CD4-positive, alpha-beta T cell treated with Interleukin-15 for 4 hours (primary cell): ENCODE data around the gene NFKB2.

Experiments used
- DNase-seq: peaks from one replicate; pipeline ENCODE4 v3.0.0-alpha.2; 2020; ENCODE audit warnings: low spot score

Gene NFKB2

DNA sequence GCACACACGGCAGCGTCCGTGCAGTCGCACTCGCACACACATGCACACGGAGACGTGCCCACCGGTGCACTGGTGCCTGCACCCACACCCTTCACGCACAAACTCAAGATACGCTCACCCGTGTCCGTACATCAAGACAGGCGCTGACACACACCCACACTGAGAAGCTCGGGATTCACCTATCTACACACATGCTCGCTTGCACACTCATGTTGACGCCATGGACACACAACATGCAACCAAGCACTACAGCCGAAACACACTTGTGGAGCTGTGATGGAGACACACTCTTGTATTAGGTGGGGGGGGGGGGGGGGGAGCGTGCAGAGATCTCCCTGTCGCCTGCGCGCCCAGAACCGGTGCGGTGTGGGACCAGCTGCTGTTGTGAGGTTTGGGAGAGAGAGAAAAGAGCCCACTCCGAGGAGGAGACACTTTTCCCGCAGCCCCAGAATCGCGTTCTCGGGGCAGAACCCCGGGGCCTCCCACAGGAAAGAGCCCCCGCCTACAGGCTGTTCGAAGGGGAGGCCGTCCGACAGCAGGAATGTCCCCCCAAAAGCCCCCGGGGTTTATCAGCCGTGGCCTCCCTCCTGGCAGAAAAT is 605 bp upstream of the NFKB2 start:
- peak; percentile 56 for DNase-seq

DNA sequence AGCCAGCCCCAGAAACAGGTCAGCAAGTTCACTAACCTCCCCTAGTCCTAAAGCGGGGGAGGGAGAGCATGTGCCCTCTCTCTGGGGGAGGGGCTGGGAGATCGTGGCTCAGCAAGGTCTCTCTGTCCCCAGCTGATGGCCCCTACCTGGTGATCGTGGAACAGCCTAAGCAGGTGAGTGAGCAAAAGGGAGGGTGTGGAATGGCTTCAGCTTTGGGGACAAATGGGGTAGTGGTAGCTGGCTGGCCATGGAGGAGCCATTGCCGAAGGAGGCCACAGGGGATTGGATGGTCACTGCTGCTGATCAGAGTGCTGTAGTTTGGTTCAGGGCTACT is 779 bp downstream of the NFKB2 start:
- no peak for DNase-seq

DNA sequence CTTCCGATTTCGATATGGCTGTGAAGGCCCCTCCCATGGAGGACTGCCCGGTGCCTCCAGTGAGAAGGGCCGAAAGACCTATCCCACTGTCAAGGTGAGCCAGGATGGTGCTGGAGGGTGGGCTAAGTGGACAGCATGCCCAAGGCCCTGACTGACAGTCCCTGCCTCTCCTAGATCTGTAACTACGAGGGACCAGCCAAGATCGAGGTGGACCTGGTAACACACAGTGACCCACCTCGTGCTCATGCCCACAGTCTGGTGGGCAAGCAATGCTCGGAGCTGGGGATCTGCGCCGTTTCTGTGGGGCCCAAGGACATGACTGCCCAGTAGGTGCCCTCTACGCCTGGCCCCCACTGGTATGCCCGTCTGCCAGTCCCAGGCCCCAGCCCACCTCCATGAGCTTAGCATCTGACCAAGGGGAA is 1.2 kb downstream of the NFKB2 start:
- DNase-seq, result no peak

DNA sequence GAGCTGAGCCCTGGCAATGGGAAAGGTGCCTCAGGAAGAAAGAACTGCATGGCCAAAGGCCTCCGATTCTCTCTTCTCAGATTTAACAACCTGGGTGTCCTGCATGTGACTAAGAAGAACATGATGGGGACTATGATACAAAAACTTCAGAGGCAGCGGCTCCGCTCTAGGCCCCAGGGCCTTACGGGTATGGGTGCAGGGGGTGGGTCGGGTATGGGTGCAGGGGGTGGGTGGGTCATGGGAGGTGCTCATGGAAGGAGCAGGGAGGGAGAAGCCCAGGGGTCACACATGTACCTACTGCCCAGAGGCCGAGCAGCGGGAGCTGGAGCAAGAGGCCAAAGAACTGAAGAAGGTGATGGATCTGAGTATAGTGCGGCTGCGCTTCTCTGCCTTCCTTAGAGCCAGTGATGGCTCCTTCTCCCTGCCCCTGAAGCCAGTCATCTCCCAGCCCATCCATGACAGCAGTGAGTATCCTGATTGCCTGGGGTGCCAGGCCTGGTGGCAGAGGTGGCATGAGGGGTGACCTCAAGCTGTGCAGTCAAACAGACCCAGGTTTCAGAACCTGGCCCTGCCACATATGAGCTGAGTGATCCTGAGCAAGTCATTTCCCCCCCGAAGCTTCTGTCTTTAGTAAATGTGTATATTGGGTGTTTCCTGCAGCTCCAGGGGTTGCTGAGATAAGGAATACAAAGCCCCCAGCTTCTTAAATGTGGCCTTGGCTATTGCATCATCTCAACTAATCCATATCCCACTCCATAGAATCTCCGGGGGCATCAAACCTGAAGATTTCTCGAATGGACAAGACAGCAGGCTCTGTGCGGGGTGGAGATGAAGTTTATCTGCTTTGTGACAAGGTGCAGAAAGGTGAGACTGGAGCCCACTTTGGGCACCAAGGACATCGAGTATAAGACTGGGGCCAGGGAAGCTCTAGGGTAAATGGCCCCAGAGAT is 2.0 kb downstream of the NFKB2 start:
- DNase-seq, result no peak

DNA sequence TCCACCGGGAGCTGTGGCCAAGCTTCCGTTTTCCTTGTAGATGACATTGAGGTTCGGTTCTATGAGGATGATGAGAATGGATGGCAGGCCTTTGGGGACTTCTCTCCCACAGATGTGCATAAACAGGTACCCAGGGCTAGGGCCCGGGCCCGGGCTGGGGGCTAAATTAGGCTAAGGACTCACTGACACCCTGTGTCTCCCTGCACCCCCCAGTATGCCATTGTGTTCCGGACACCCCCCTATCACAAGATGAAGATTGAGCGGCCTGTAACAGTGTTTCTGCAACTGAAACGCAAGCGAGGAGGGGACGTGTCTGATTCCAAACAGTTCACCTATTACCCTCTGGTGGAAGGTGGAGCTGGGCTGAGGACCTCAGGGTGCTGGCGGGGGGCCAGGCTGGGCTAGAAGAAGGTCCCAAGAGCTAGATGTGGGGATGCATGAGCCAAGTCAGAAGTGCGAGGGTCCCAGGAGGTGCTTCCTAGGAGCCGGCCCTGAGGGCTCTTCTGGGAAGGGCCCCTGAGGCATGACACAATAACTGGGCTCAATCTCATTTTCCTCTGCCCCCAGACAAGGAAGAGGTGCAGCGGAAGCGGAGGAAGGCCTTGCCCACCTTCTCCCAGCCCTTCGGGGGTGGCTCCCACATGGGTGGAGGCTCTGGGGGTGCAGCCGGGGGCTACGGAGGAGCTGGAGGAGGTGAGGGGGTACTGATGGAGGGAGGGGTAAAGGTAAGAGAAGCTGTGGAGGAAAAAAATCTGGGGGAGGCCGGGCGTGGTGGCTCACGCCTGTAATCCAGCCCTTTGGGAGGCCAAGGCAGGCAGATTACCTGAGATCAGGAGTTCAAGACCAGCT is 2.9 kb downstream of the NFKB2 start:
- no peak for DNase-seq

DNA sequence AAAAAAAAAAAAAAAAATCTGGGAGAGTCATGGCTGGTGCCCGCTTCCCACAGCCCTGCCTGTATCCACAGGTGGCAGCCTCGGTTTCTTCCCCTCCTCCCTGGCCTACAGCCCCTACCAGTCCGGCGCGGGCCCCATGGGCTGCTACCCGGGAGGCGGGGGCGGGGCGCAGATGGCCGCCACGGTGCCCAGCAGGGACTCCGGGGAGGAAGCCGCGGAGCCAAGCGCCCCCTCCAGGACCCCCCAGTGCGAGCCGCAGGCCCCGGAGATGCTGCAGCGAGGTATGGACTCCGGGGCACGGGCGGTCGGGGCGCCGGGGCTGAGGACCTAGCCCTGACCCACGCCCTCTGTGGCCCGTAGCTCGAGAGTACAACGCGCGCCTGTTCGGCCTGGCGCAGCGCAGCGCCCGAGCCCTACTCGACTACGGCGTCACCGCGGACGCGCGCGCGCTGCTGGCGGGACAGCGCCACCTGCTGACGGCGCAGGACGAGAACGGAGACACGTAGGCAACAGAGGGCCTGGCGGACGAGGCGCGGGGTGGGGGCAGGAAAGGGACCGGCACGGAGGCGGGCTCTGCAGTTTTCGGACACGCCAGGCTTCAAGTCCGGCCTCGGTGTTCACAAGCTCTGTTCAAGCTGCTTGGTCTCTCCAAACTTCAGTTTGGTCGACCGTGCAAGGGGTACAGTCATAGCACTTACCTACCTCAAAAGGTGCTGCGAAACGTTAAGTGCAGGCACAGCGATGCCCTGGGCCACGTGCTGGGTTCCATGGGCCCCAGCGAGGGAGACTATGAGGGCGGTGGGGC is 3.9 kb downstream of the NFKB2 start:
- peak; percentile 89 for DNase-seq

DNA sequence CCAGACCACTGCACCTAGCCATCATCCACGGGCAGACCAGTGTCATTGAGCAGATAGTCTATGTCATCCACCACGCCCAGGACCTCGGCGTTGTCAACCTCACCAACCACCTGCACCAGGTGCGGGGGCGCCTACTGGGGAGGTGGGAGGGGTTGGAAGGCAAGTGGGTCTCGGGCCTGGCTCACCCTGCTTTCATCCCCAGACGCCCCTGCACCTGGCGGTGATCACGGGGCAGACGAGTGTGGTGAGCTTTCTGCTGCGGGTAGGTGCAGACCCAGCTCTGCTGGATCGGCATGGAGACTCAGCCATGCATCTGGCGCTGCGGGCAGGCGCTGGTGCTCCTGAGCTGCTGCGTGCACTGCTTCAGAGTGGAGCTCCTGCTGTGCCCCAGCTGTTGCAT is 4.6 kb downstream of the NFKB2 start:
- no peak for DNase-seq

DNA sequence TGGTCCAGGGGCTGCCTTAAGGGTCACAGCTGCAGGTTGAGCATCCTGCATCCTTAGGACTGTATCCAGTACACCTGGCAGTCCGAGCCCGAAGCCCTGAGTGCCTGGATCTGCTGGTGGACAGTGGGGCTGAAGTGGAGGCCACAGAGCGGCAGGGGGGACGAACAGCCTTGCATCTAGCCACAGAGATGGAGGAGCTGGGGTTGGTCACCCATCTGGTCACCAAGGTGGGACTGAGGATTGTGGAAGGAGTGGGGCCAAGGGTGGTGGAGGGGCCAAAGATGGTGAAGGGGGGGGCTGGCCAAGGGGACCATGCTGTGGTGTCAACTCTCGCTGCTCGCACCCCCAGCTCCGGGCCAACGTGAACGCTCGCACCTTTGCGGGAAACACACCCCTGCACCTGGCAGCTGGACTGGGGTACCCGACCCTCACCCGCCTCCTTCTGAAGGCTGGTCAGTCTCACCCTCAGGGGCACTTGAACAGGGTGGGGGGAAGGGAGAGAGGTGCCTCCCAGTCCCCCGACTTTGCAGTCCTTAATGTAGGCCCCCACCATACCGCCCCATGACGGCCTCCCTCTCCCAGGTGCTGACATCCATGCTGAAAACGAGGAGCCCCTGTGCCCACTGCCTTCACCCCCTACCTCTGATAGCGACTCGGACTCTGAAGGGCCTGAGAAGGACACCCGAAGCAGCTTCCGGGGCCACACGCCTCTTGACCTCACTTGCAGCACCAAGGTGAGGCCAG is 5.3 kb downstream of the NFKB2 start:
- no peak for DNase-seq

DNA sequence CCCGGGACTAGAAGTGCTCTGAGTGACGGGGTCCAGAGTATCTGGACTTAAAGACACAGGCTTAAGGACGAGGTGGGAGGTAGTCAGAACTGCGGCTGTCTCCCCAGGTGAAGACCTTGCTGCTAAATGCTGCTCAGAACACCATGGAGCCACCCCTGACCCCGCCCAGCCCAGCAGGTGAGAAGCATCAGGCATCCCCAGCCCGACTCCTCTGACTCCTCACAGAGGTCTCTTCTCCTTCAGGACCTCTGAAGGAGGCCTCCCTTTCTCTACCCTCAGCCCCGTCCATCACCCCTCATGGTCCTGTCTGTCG is 5.8 kb downstream of the NFKB2 start:
- no peak for DNase-seq

DNA sequence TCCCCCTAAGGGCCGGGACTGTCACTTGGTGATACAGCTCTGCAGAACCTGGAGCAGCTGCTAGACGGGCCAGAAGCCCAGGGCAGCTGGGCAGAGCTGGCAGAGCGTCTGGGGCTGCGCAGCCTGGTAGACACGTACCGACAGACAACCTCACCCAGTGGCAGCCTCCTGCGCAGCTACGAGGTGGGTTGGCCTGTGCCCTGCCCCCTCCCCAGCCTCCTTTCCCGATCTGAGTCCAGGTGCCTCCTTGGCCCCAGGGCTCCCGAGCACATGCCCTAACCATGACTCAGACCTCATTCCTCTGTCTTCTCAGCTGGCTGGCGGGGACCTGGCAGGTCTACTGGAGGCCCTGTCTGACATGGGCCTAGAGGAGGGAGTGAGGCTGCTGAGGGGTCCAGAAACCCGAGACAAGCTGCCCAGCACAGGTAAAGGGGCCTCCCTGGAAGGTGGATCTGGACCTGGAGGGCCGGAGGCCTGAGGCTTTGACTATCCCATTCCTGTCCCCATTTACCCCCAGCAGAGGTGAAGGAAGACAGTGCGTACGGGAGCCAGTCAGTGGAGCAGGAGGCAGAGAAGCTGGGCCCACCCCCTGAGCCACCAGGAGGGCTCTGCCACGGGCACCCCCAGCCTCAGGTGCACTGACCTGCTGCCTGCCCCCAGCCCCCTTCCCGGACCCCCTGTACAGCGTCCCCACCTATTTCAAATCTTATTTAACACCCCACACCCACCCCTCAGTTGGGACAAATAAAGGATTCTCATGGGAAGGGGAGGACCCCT is 6.4 kb downstream of the NFKB2 start:
- DNase-seq, result no peak

DNA sequence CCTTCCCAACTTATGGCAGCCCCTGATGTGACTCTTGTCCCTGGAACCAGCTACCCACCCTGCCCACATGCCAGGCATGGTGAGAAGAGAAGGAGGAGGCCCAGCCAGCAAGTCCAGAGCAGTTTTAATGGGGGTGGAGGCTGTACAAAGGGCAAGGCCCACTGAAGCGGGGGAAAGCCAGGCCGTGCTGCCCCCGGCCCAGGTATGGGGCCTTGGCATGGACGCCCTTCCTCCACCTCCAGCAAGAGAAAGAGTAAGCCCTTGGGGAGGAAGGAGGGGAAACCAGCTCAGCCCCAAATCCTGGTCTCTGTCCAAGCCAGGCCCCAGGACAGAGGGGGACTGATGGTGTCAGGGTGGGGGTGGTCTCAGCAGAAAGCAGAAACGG is 7.0 kb downstream of the NFKB2 start:
- no peak for DNase-seq

DNA sequence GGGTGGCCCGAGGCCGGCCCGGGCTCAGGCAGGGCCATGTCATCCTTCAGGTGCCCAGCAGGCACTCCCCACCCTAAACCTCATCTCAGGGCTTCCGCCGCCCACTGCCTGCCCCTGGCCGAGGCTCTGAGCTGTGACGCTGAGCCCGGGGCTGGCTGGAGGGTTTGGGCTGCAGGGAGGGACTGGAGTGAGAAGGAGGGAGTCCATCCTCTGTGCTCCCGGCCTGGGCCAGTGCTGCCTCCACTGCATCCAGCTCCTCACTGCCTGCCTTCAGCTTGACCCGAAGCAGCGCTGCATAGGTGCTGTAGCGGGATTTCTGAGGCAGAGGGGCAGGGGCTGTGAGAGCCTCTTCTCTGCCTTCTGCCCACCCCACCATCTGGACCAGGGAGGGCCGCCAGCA is 7.6 kb downstream of the NFKB2 start:
- DNase-seq, result no peak

DNA sequence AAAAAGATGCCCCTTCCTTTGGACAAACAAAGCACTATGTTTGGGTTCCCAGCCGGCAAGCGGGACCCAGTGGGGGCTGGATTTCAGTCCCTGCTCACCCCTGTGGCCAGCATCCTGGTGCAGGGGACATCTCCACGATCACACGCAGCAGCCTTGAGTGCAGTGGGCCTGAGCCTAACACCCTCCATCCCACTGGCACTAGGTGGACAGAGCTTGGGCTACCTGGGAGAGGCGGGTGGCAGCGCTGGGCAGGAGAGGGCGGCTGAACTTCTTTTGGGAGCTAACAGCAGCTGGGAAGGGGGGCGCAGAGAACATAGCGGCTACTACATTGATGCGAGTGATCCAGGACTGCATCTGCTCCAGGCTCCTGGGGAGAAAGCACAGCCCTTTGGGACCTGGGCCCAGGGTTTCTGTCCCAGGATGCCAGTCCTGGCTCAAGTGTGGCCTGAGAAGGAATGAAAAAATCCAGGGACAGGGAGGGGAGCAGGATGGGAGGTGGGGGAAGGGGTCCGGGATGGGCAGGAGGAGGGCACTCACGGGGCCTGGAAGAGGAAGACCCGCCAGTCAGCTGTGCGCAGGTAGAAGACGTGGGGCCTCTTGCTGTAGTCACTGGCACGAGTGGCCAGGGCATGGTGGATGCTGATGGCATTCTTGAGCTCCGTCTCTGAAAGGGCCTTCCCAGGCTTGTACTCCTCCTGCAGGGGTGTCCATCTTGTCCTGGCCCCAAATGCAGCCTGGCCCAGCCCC is 9.0 kb downstream of the NFKB2 start:
- DNase-seq, result no peak

DNA sequence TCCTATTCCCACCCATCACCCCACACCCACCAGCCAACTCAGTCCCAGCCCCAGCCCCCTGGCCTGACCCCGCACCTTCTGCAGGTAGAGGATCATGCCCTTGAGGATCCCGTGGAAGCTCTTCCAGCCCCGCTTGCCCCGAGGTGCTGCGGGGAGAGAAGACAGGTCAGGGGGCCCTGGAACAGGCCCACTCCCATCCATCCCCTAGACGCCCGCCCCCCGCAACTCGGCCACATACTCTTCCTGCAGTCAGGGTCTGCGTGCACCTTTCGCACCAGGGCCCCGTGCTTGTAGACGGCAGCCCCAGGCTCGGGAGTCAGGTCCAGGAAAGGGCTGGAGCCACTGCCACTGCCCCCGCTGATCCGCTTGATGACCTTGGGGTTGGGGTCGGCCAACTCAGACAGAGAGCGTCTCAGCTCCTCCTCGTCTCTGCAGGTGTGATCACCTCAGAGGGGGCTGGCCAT is 9.6 kb downstream of the NFKB2 start:
- DNase-seq, result no peak

DNA sequence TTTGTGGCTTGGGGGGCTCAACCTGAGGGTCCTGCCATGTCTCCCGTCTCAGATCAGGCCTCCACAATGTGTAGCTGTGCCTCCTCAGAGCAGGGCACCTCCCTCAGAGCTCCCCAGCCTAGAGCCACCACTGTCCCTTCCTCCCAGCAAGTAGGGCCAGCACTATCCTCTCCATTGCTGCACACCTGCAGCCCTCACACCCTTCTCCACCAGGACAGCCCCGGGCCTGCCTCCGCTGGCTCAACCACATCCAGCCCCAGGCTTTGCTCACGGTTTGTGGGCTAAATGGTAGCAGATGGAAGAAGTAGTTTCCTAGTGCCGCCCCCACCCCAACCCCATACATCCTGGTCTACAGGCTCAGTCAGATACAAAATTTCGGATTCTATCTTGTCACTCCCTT is 10.1 kb downstream of the NFKB2 start:
- no peak for DNase-seq

DNA sequence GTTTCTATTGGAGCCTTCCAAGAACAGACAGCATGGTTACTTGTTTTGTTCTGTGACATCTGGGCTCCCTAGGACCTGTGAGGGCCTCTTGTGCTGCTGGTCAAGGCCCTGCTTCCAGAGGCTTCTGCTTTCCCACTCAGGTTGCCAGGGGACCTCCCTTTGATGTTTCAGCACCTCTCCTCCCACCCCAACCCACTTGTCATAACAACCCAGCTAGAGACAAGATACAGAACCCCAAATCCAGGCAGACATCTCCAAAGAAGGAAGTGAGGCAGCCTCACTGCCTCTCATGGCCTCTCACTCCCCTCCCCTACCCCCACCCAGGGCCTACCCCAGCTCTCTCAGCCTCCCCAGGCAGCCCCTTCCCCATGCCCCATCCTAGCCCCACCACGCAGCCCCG is 11.3 kb downstream of the NFKB2 start:
- no peak for DNase-seq

DNA sequence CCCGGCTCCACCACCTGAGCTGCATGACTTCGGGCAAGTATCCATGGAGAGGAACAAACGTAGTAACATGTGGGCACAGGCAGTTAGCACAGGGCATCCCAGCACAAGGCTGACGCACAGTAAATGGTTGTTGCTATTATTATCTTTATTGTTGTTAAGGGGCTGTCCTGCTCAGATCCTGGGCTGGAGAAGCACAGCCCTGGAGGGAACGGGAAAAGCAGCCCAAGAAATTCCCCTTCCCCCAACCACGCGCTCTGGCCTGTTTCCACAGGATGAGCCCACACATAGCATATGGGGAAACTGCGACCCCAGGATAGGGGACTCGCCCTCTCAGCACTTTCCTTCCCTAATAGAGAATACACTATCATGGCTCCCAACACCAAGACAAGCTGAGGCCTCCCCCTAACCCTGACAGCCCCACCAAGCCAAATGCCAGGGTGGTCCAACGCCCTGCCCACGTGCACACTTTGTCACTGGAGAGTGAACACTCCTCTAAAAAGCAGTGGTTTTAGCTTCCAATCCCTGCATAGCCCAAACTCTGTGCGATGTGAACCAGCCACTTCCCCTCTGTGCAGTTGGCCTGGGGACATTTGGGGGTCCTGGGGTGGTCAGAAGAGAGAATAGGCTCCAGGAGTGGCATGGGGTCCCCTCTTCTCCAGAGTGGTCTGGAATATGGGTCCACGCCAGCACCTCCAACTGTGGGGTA is 12.1 kb downstream of the NFKB2 start:
- no peak for DNase-seq

DNA sequence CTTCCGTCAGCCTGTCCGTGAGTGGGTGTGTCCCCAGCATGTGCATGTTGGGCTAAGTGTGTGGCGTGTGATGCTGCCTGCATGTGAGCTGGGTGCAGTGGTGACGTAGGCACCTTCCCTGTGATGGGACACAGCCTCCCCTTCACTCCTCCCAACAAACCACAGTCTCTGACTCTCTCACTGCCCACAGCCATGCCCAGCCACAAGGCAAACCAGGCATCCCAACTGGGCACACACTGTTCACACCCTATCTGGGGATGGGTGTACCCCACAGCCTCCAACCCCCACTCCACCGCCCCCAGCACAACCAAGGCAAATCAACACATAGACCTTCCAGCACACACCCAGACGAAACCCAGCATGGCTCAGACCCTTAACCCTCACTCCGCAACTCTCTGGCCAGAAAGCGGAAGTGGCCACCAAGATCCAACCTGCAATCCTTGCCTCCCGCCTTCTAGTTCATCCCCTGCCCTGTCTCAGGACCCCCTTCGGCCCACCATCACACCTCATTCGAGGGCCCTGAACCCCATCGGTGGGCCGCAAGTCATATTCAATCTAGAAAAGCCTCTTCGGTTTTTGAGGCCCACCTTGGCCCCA is 12.7 kb downstream of the NFKB2 start:
- no peak for DNase-seq
